ENCODE measurements around the gene ADAMTS7.

GRCh38 chr15:78732634-78733033 lies 78.6 kb downstream of the ADAMTS7 start:
- TF ChIP-seq CTCF (IDR thresholded peaks at IDR 0.05), result no peak
- TF ChIP-seq ZFX (IDR thresholded peaks at IDR 0.05; ENCODE audit: borderline replicate concordance), result no peak

Data from 22Rv1 (cell line).